Activated CD4-positive, alpha-beta T cell treated with anti-CD3 and anti-CD28 coated beads for 48 hours (primary cell): ENCODE measurements around the gene PLEKHG4B.
"Not testable (repeated sequence)": the region's sequence is repeated elsewhere in the genome, so short reads cannot be mapped to it uniquely, and the experiment has no call there.

Experiments used
- DNase-seq: peaks from one replicate; pipeline ENCODE4 v3.0.0-alpha.2; 2020

Gene PLEKHG4B

GRCh38 chr5:204966-205670 is 113.2 kb downstream of the PLEKHG4B start:
- DNase-seq = no peak

- DNase-seq = no peak
Measured at GRCh38 chr5:206406-206805, 114.4 kb downstream of the PLEKHG4B start.

- DNase-seq = no peak
Measured at GRCh38 chr5:206927-207536, 115.1 kb downstream of the PLEKHG4B start.

- no peak for DNase-seq
Measured at GRCh38 chr5:207599-207998, 115.6 kb downstream of the PLEKHG4B start.

GRCh38 chr5:208449-209114 is 116.6 kb downstream of the PLEKHG4B start:
- no peak for DNase-seq

GRCh38 chr5:213803-214395 is 121.9 kb downstream of the PLEKHG4B start:
- no peak for DNase-seq

- DNase-seq = not testable (repeated sequence)
Measured at GRCh38 chr5:215256-215655, 123.3 kb downstream of the PLEKHG4B start.

- not testable (repeated sequence) for DNase-seq
Measured at GRCh38 chr5:216076-216475, 124.1 kb downstream of the PLEKHG4B start.

- peak; percentile 99 for DNase-seq
Measured at GRCh38 chr5:217494-218456, 125.8 kb downstream of the PLEKHG4B start, which contains the start of the genes CCDC127 and SDHA. Gene CCDC127 (minus strand): TSS chr5:218153. CDS start chr5:216849, 1,304 bp downstream. Gene SDHA (plus strand): TSS chr5:218320. CDS start chr5:218356, 36 bp downstream.

GRCh38 chr5:218457-219291 is 126.7 kb downstream of the PLEKHG4B start:
- peak; percentile 37 for DNase-seq

- DNase-seq = peak; percentile 17
Measured at GRCh38 chr5:219460-219863, 127.5 kb downstream of the PLEKHG4B start.

- no peak for DNase-seq
Measured at GRCh38 chr5:219991-220390, 128.0 kb downstream of the PLEKHG4B start.

GRCh38 chr5:222951-223715 is 131.2 kb downstream of the PLEKHG4B start:
- not testable (repeated sequence) for DNase-seq

GRCh38 chr5:223791-224190 is 131.8 kb downstream of the PLEKHG4B start:
- DNase-seq = no peak

GRCh38 chr5:225334-225733 is 133.4 kb downstream of the PLEKHG4B start:
- no peak for DNase-seq

- DNase-seq = not testable (repeated sequence)
Measured at GRCh38 chr5:227375-227774, 135.4 kb downstream of the PLEKHG4B start.

- no peak for DNase-seq
Measured at GRCh38 chr5:228886-229285, 136.9 kb downstream of the PLEKHG4B start.

GRCh38 chr5:230711-231110 is 138.7 kb downstream of the PLEKHG4B start:
- DNase-seq = no peak

GRCh38 chr5:231661-232060 is 139.7 kb downstream of the PLEKHG4B start:
- DNase-seq = peak; percentile 21

- DNase-seq = not testable (repeated sequence)
Measured at GRCh38 chr5:233426-233825, 141.5 kb downstream of the PLEKHG4B start.
